CD4-positive, alpha-beta T cell (primary cell): ENCODE results near the gene STOML2. TPM values are rescaled to one million over a fixed set of nuclear protein-coding genes. Genes with fewer than 3 reads are reported as not detected.

Experiments used
- ATAC-seq: fragments of 200-7000 bp; cut with Tn5 transposase; one replicate; pipeline ENCODE4 v1.10.0; 2022; ENCODE audit warnings: mild to moderate bottlenecking; ENCODE audit not compliant: poor library complexity
- CTCF ChIA-PET: fragments of 350-600 bp; sonication (Branson Sonifier 250); formaldehyde crosslinking; loops from one replicate; lab custom pipeline; 2021; ENCODE audit warnings: antibody characterized with exemption, inconsistent platforms; lab: Charles Lee
- POLR2A ChIA-PET: fragments of 350-600 bp; sonication (Branson Sonifier 250); formaldehyde crosslinking; loops from one replicate; lab custom pipeline; 2021; ENCODE audit warnings: antibody characterized with exemption, inconsistent platforms; lab: Charles Lee
- DNase-seq, 14 experiments: peaks; one replicate each; pipeline ENCODE4 v3.0.0-alpha.2; 2013 to 2020; ENCODE audit warnings: mixed read lengths in 2 of 14
- H3K27ac ChIP-seq, 2 donors: one replicate each; pipeline versions ENCODE4 v1.5.1 to v1.7.0; 2013; ENCODE audit warnings: low read length in 2 of 2, low read depth in 1 of 2, mild to moderate bottlenecking in 1 of 2
- H3K27me3 ChIP-seq, 2 experiments: 1 replicate in 1 of 2; 2 replicates in 1 of 2; pipeline versions ENCODE4 v1.6.1 to v1.7.0; 2013; ENCODE audit warnings: low read length in 2 of 2, control low read depth in 1 of 2, mild to moderate bottlenecking in 1 of 2, moderate library complexity in 1 of 2; ENCODE audit not compliant: insufficient read depth in 2 of 2, control insufficient read depth in 1 of 2
- H3K36me3 ChIP-seq: one replicate; pipeline ENCODE4 v1.6.1; 2013; ENCODE audit warnings: low read length, control low read depth; ENCODE audit not compliant: insufficient read depth
- H3K4me1 ChIP-seq: one replicate; pipeline ENCODE4 v1.6.1; 2013; ENCODE audit warnings: low read length, control low read depth; ENCODE audit not compliant: insufficient read depth
- H3K4me3 ChIP-seq: one replicate; pipeline ENCODE4 v1.5.1; 2013; ENCODE audit warnings: mild to moderate bottlenecking, low read length, moderate library complexity
- H3K9me3 ChIP-seq, 2 experiments: 1 replicate in 1 of 2; 2 replicates in 1 of 2; pipeline versions ENCODE4 v1.6.1 to v1.7.0; 2013; ENCODE audit warnings: low read length in 2 of 2, mild to moderate bottlenecking in 2 of 2, control low read depth in 1 of 2, moderate library complexity in 1 of 2; ENCODE audit not compliant: control insufficient read depth in 1 of 2, insufficient read depth in 1 of 2
- H3K27ac Mint-ChIP-seq: one replicate; pipeline ENCODE4 v1.8.0; 2020; ENCODE audit warnings: mixed read lengths
- H3K27me3 Mint-ChIP-seq: one replicate; pipeline ENCODE4 v1.8.0; 2021; ENCODE audit warnings: mixed read lengths
- H3K36me3 Mint-ChIP-seq: one replicate; pipeline ENCODE4 v1.8.0; 2021; ENCODE audit warnings: low read depth, mixed read lengths
- H3K4me1 Mint-ChIP-seq: one replicate; pipeline ENCODE4 v1.8.0; 2021; ENCODE audit warnings: low read depth, mixed read lengths
- H3K4me3 Mint-ChIP-seq: one replicate; pipeline ENCODE4 v1.8.0; 2020; ENCODE audit warnings: mild to moderate bottlenecking, mixed read lengths
- H3K9me3 Mint-ChIP-seq: one replicate; pipeline ENCODE4 v1.8.0; 2020; ENCODE audit warnings: mixed read lengths
- intact Hi-C, 2 experiments: fragments of 100-400 bp; cut with DNase I in 1 of 2; cut with micrococcal nuclease in 1 of 2; formaldehyde crosslinking; loops; one replicate each; pipeline versions ENCODE4 v1.15.1 to v1.9.0; 2023 to 2025; cut with DNase I, micrococcal nuclease
- total RNA-seq, 174 experiments: library from RNA in 2 of 174; stranded (reverse) in 2 of 174; gene quantifications; one replicate each; pipeline ENCODE4 v1.2.3 and lab custom pipeline; 2021 to 2026
- TF ChIP-seq, protein P1 (sequence below): fragments of 200-600 bp; IDR thresholded peaks from one replicate; pipeline ENCODE4 v1.8.0; 2022; ENCODE audit warnings: antibody characterized with exemption, mild to moderate bottlenecking

STOML2 gene
- total RNA-seq, 2 experiments from 2014 or later = 29.8 to 30.5 TPM

DNA sequence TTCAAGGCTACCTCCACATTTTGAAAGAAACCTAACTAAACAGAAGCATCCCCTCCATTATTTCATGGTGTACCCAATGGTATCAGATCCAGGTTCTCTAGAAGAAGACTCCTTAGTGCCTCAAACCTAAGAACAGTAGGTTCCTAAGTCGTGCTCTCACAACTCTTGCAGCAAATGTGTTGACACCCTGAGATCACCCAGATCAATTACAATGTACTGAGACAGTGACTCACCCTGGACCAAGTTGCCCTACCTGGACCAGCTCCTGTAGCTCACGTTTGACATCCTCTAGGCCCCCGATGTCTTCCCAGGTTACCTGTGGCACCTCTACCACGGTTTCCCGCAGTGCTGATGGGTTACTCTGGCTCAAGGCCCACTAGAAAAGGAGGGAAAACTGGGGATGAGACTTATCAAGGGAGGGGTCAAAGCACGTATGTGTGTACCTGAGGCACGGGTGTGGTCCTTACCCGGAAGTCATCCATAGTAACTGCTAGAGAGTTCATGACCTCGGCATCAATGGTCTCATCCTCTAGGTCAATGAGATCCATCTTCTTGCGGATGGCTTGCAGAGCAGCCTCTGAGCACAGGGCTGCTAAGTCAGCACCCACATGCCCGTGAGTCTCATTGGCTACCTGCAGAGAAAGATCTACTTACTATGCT lies 42.3 kb downstream of the STOML2 start:
- Mint-ChIP-seq H3K36me3 (peaks cover 100% of the 10 kb centered on the region), H3K9me3 (no peaks in the 10 kb centered on the region), H3K4me3 (no peak overlapping the region), H3K27me3 (no peaks in the 10 kb centered on the region), H3K4me1 (no peaks in the 10 kb centered on the region), H3K27ac (no peak overlapping the region)
- no peak overlapping the region for H3K4me3 ChIP-seq
- no peaks in the 10 kb centered on the region for H3K4me1 ChIP-seq
- ChIA-PET POLR2A (no interaction called here), CTCF (no interaction called here)
- H3K9me3 ChIP-seq = no peaks in the 10 kb centered on the region
- TF ChIP-seq, protein P1, sequence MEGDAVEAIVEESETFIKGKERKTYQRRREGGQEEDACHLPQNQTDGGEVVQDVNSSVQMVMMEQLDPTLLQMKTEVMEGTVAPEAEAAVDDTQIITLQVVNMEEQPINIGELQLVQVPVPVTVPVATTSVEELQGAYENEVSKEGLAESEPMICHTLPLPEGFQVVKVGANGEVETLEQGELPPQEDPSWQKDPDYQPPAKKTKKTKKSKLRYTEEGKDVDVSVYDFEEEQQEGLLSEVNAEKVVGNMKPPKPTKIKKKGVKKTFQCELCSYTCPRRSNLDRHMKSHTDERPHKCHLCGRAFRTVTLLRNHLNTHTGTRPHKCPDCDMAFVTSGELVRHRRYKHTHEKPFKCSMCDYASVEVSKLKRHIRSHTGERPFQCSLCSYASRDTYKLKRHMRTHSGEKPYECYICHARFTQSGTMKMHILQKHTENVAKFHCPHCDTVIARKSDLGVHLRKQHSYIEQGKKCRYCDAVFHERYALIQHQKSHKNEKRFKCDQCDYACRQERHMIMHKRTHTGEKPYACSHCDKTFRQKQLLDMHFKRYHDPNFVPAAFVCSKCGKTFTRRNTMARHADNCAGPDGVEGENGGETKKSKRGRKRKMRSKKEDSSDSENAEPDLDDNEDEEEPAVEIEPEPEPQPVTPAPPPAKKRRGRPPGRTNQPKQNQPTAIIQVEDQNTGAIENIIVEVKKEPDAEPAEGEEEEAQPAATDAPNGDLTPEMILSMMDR = no peak
- intact Hi-C loops = no loop called here
- no peak overlapping the region for H3K27ac ChIP-seq
- peaks cover 99% of the 10 kb centered on the region for H3K36me3 ChIP-seq
- ATAC-seq = no peak
- H3K27me3 ChIP-seq = no peaks in the 10 kb centered on the region
- DNase-seq = no peak

DNA sequence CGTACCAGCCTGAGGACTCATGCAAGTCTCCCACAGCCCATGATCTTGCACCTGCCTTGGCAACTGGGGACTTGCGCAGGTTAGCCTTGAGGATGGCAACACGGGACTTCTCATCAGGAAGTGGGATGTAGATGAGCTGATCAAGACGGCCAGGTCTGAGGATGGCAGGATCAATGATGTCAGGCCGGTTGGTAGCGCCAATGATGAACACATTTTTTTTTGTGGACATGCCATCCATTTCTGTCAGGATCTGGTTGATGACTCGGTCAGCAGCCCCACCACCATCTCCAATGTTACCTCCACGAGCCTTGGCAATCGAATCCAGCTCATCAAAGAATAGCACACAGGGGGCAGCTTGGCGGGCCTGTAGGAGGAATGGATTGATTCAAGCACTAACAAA lies 43.5 kb downstream of the STOML2 start:
- DNase-seq (no peak), ATAC-seq (no peak)
- H3K4me1 ChIP-seq = no peaks in the 10 kb centered on the region
- TF ChIP-seq, protein P1 = no peak
- H3K27ac ChIP-seq = no peak overlapping the region
- ChIA-PET CTCF (no interaction called here), POLR2A (interaction anchor here (1.5 kb wide), 1 partner anchor 20 kb away, joined by 3 read pairs; the partner anchor contains the start of gene FANCG)
- intact Hi-C loops = no loop called here
- Mint-ChIP-seq H3K27ac (no peak overlapping the region), H3K27me3 (no peaks in the 10 kb centered on the region), H3K36me3 (peaks cover 99% of the 10 kb centered on the region), H3K9me3 (no peaks in the 10 kb centered on the region), H3K4me1 (no peaks in the 10 kb centered on the region), H3K4me3 (no peak overlapping the region)
- no peak overlapping the region for H3K4me3 ChIP-seq
- no peaks in the 10 kb centered on the region for H3K9me3 ChIP-seq
- no peaks in the 10 kb centered on the region for H3K27me3 ChIP-seq
- peaks cover 96% of the 10 kb centered on the region for H3K36me3 ChIP-seq

DNA sequence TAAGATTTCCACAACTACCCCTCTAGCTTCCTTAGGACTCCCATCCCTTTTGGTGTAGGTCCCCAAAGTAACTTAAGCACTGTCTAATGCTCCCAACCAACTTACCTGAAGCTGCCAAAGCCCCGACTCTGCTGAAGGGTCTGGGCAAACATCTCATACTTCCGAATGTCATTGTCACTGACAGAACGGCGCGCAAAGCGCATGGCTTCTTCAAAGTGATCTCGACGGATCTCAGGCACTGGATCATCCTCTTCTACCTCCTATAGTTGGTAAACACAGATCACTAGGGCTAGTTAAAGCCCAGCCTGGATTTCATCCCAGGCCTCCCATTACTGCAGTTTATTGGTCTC lies 45.7 kb downstream of the STOML2 start:
- H3K27ac Mint-ChIP-seq = no peak overlapping the region
- no peaks in the 10 kb centered on the region for H3K4me1 ChIP-seq
- no peak overlapping the region for H3K27ac ChIP-seq
- no peaks in the 10 kb centered on the region for H3K4me1 Mint-ChIP-seq
- ChIA-PET POLR2A (no interaction called here), CTCF (no interaction called here)
- no peak for ATAC-seq
- no peaks in the 10 kb centered on the region for H3K27me3 Mint-ChIP-seq
- H3K4me3 Mint-ChIP-seq = no peak overlapping the region
- no peaks in the 10 kb centered on the region for H3K27me3 ChIP-seq
- H3K9me3 Mint-ChIP-seq = no peaks in the 10 kb centered on the region
- H3K9me3 ChIP-seq = no peaks in the 10 kb centered on the region
- no peak for DNase-seq
- no peak overlapping the region for H3K4me3 ChIP-seq
- peaks cover 94% of the 10 kb centered on the region for H3K36me3 Mint-ChIP-seq
- TF ChIP-seq, protein P1 = no peak
- intact Hi-C loops = no loop called here
- peaks cover 77% of the 10 kb centered on the region for H3K36me3 ChIP-seq
